ENCODE measurements around the gene MCMBP.
"Not testable (repeated sequence)": the region's sequence is repeated elsewhere in the genome, so short reads cannot be mapped to it uniquely, and the experiment has no call there.

Gene MCMBP

DNA sequence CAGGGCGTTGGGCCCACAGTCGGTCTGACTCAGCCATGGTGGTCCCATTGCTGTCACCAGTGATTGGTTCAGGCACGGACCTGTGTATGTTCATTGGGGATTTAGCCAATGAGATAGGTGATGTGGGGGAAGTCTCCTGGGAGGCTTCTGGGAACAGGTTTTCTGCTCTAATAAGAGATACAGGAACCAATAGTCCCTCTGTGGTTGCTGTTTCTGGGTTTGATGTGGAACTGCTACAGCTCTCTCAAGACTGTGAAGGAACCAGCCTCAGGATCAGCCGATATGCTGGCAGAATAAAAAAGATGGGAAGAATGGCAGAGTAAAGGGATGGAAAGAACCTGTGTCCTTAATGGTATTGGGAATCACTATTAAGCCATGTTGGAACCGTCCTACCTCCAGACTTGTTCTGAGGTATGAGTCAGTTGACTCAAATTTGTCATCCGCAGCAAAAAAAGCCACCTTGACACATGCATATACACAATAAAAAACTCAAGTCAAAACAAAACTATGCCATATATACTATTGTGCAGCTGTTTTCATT is 70.6 kb downstream of the MCMBP start:
- TF ChIP-seq, protein P1, sequence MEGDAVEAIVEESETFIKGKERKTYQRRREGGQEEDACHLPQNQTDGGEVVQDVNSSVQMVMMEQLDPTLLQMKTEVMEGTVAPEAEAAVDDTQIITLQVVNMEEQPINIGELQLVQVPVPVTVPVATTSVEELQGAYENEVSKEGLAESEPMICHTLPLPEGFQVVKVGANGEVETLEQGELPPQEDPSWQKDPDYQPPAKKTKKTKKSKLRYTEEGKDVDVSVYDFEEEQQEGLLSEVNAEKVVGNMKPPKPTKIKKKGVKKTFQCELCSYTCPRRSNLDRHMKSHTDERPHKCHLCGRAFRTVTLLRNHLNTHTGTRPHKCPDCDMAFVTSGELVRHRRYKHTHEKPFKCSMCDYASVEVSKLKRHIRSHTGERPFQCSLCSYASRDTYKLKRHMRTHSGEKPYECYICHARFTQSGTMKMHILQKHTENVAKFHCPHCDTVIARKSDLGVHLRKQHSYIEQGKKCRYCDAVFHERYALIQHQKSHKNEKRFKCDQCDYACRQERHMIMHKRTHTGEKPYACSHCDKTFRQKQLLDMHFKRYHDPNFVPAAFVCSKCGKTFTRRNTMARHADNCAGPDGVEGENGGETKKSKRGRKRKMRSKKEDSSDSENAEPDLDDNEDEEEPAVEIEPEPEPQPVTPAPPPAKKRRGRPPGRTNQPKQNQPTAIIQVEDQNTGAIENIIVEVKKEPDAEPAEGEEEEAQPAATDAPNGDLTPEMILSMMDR (IDR thresholded peaks at IDR 0.05; ENCODE audit: insufficient read depth, low read length, missing control alignments), result no peak
- ChIA-PET POLR2A (no interaction called here), CTCF (interaction anchor here (1.0 to 2.1 kb wide), 3 partner anchors 21 to 187 kb away, joined by 3 to 14 read pairs (median 4); no protein-coding TSS in a partner anchor)
- H3K4me3 ChIP-seq (ENCODE audit: low read depth, low read length), result no peak overlapping the region
- DNase-seq (ENCODE audit: low read depth, low spot score), result no peak

DNA sequence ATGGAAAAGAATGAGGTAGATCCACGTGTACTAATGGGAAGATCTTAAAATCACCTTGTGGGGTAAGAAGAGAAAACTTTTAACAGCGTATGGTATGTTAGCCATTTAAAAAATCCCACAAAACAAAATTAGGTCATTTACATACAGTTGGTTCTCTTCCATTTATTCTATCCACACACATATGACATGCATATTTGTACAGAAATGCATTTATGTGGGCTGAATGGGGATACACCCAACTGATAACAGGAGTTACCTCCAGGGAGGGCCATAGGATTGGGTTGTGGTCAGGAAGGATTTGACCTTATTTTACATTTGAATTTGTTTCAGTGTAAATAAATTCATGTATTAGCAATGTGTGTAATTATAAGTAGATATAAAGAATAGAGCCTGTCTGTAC is 71.5 kb downstream of the MCMBP start:
- ChIA-PET CTCF (no interaction called here), POLR2A (no interaction called here)
- DNase-seq (ENCODE audit: low read depth, low spot score), result no peak
- no peak overlapping the region for H3K4me3 ChIP-seq (ENCODE audit: low read depth, low read length)
- TF ChIP-seq, protein P1 (IDR thresholded peaks at IDR 0.05; ENCODE audit: insufficient read depth, low read length, missing control alignments), result no peak

DNA sequence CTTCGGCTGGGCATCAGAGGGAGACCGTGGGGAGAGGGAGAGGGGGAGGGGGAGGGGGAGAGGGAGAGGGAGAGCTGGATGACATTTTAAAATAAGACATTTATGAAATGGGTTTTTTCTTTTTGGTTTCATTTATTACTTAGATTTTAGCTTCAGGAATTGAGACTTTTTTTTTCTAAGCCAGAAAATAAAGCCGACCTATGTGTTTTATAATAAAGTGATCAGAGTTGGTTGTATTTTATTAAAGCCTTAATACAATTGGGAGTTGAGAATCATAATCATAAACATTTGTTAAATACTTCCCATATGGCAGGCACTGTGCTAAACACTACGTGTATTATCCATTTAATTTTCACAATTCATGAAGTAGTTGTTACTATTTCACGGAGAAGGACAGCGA is 76.6 kb downstream of the MCMBP start:
- no peak overlapping the region for H3K4me3 ChIP-seq (ENCODE audit: low read depth, low read length)
- POLR2A ChIA-PET, result no interaction called here
- TF ChIP-seq, protein P1 (IDR thresholded peaks at IDR 0.05; ENCODE audit: insufficient read depth, low read length, missing control alignments), result no peak
- CTCF ChIA-PET, result no interaction called here
- DNase-seq (ENCODE audit: low read depth, low spot score), result no peak

DNA sequence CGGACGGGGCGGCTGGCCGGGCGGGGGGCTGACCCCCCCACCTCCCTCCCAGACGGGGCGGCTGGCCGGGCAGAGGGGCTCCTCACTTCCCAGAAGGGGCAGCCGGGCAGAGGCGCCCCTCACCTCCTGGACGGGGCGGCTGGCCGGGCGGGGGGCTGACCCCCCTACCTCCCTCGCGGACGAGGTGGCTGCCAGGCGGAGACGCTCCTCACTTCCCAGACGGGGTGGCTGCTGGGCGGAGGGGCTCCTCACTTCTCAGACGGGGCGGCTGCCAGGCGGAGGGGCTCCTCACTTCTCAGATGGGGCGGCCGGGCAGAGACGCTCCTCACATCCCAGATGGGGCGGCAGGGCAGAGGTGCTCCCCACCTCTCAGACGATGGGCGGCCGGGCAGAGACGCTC is 77.5 kb downstream of the MCMBP start:
- POLR2A ChIA-PET; CTCF ChIA-PET; H3K4me3 ChIP-seq (ENCODE audit: low read depth, low read length); DNase-seq (ENCODE audit: low read depth, low spot score): not testable (repeated sequence)

DNA sequence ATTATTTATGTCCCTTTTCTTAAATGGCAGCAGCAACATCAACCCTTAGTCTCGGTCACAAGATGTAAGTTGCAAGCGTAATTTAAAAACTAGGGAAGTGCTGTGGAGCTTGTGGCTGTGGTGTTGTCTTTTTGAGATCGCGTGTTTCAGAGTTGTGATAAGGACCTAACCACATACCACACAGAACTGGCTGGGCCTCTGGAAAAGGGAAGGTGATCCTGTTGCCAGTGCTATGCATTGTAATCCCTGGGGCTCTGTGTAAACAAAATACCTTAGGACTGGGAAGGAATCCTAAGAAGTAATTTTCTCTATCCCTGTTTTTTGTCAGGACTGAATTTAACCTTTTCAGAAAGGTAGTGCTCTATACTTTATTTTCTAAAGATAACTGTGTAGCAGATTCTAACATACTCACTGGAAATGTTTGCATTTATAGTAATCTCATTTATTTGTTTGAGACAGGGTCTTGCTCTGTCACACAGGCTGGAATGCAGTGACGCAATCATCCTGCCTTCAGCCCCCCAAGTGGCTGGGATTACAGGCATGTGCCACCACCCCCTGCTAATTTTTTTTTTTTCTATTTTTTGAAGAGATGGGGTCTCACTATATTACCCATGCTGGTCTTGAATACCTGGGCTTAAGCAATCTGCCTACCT is 86.4 kb downstream of the MCMBP start:
- POLR2A ChIA-PET, result no interaction called here
- H3K4me3 ChIP-seq (ENCODE audit: low read depth, low read length), result no peak overlapping the region
- CTCF ChIA-PET, result no interaction called here
- TF ChIP-seq, protein P1 (IDR thresholded peaks at IDR 0.05; ENCODE audit: insufficient read depth, low read length, missing control alignments), result no peak
- no peak for DNase-seq (ENCODE audit: low read depth, low spot score)

DNA sequence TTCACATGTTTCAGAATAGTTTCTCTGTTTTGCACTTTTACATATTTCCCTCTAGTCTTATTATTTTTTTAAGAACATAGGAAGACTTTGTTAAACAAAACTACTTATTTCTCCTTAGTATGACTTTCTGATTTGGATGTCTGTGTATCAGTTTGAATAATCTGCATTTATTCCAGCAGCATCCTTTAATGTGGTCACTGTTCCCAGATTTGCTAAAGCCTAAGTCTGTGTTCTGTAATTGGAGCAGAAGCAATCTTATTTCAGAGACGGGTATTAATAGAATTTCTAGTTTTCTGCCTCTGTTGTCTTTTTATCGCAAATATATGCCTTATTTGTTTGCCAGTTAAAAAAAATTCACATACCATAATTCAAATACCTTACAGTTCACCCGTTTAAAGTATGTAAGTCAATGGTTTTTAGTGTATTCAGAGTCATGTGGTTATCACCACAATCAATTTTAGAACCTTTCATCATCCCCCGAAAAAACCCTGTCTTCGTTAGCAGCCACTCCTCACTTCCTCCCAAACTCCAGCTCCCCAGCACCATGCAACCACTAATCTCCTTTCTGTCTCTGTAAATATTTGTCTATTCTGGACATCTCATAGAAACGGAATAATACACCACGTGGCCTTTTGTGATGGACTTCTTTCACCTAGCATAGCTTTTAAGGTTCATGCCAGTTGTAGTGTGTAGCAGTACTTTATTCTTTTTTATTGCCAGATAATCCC is 88.1 kb downstream of the MCMBP start:
- no peak for DNase-seq (ENCODE audit: low read depth, low spot score)
- H3K4me3 ChIP-seq (ENCODE audit: low read depth, low read length), result no peak overlapping the region
- POLR2A ChIA-PET, result no interaction called here
- CTCF ChIA-PET, result interaction anchor here (1.5 kb wide), 1 partner anchor 45 kb away, joined by 3 read pairs; no protein-coding TSS in a partner anchor
- TF ChIP-seq, protein P1 (IDR thresholded peaks at IDR 0.05; ENCODE audit: insufficient read depth, low read length, missing control alignments), result no peak
